Measurements from ENCODE around the gene FTSJ1.
"Not testable (repeated sequence)": the region's sequence is repeated elsewhere in the genome, so short reads cannot be mapped to it uniquely, and the experiment has no call there.

Gene FTSJ1

DNA sequence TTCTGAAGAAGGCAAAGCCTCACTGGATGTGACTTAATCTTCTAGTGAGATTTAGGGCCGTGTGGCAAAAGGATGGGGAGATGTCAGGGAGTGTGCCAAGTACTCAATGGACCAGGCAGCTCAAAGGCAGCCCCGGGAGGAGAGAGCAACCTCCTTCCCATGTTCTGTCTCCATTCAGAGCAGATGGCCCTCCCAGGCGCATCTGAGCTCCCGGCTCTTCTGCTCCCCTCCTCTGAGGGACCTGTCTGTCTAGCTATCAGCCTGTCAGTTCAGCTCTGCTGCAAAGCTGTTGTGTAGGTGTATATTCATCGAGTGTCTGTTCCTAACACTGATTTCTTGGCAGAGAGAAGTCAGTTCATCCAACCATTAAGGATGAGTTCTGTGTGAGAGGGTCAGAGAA is 21.9 kb downstream of the FTSJ1 start:
- DNase-seq (ENCODE audit: low spot score): no peak

DNA sequence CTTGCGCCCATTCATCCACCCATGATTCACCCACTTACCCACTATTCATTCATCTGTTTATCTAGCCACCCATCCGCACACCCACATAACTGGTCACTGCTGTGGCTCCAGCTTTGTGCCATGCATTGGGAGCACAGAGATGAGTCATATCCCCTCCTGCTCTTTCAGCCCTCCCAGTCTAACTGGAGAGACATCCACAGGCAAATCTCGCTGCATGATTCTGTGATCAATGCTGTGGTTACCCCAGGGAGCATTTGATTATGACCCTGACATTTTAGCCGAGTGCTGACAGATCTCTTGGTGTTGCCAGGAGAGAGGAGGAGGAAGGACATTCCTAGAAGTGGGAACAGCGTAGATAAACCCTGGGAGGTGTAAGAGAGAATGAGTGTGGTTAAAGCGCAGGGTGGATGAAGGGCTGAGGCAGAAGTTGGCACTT is 22.4 kb downstream of the FTSJ1 start:
- DNase-seq (ENCODE audit: low spot score): no peak

DNA sequence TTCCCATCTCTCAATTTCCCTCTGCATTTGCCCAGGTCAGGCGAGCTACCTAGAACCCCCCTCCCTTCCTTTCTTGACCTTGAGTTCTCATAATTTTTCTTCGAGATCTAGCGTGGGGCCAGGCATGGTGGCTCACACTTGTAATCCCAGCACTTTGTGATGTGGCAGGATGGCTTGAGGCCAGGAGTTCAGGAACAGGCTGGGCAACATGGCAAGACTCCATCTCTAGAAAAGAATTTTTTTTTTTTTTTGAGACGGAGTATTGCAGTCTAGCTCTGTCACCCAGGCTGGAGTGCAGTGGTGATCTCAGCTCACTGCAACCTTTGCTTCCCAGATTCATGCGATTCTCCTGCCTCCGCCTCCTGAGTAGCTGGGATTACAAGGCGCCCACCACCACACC is 28.3 kb downstream of the FTSJ1 start:
- DNase-seq (ENCODE audit: low spot score): no peak

DNA sequence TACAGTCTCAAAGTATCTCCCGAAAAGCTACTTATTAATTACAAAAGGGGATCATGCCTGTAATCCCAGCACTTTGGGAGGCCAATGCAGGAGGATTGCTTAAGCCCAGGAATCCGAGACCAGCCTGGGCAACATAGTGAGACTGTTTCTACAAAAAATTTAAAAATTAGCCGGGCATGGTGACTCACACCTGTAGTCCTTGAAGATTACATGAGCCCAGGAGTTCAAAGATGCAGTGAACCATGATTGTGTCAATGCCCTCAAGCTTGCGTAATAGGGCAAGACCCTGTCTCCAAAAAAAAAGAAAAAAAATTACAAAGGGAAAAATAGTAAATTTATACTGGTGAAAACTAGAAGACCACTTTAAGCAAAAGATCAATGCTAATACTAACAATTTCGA is 29.5 kb downstream of the FTSJ1 start:
- no peak for DNase-seq (ENCODE audit: low spot score)

DNA sequence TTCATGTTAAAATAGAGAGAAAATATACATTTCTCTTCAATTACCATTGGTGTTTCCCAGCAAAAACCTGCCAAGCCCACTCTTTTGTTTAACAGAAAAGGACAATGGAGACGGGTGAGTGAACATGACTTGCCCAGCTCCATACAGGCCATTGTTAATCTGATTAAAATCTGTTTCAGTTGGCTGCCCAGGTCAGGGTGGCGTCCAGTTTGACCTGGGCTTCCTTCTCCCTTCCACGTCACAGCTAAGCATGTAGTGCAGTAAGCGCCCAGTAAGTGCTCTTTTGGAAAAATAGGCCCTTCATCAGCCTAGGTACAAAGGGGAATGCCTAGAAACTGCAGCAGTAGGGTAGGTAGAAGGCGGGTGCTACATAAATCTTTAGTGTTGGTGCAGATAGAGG is 31.2 kb downstream of the FTSJ1 start:
- DNase-seq (ENCODE audit: low spot score): no peak

DNA sequence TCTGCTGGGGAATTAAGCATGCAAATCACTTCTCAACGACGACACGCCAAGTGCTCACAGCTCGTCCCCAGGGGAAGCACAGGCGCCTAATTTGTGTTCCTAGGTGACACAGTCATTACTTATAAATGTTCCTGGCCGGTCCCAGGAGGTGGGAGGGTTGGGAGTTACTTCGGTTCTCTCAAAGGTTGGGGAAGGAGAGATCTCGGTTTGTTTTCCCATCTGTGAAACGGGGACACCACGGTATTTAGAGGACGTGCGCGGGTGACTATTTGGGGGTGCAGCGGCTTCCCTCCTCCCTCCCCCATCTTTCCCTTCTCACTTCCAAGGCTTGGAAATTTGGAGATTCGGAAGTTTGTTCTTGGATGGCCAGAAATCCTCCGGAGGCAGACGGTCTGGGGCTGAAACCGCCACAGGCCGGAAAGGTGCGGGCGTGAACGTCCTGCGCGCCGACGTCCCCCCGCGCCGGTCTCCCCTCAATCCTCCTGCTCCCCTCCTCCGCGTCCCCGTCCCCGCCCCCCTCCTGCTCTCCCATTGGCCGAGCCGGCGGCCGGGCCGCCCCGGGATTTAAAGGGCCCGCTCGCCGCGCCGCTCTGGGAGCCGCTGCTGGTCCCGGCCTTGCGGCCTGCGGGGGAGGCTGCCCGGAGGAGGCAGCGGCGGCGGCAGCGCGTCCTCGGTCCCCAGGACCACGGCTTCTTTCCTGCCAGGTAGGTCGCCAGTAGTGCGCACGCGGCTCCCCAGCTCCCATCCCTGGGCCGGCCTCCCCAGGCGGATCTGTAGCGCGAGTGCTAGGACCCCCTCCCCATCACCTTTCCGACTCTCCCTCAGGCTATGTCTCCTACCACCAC is 32.6 kb downstream of the FTSJ1 start, which contains the start of gene PORCN:
Gene PORCN (plus strand): TSS at position 593 of the 845 bp plus-strand sequence. CDS start 829 bp downstream, outside the sequence.
- peak; percentile 77 for DNase-seq (ENCODE audit: low spot score)

DNA sequence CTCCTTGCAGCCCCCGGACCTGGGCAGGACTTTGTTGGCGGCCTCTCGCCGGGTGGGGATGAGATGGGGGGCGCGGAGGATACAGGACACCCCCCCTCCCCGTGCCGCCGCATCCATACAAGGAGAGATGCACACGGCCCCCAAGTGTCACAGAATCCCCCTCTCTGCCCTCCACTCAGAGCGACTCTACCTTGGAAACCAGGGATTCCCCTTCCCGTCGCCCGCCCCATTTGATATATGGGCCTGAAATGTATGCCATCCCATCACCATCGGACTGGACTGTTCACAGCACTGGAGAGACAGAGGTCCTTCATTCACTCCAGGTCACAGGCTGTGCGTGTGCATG is 33.2 kb downstream of the FTSJ1 start:
- DNase-seq (ENCODE audit: low spot score): no peak

DNA sequence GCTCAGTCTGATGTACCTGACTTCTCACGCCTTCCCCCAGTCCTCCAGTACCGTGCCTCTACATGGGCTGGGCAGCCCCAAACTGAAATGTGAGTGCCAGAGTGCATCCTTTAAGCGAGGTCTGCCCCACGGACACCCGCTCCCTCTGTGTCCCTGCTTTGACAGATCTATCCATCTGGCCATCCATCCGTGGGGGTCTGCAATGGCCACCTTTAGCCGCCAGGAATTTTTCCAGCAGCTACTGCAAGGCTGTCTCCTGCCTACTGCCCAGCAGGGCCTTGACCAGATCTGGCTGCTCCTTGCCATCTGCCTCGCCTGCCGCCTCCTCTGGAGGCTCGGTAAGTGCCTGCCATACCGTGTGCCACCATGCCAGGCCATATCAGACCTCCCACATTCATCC is 33.6 kb downstream of the FTSJ1 start:
- DNase-seq (ENCODE audit: low spot score): no peak

DNA sequence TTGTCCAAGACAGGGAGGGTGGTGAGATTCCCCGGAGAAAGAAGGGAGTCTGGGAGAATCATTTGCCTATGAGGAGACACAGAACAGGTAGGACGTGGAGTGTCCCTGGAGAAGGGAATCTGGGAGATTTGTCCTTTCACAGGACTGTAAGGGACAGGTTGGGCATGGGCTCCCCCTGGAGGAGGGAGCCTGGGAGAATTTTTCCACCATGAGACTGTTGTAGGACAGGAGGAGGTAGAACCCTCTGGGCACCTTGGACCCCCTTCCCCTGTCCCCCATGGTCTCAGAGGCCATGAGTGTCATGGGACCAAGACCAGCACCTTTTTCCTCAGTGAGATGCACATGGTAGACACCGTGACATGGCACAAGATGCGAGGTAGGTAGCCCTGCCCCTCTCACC is 35.6 kb downstream of the FTSJ1 start:
- DNase-seq (ENCODE audit: low spot score): no peak

DNA sequence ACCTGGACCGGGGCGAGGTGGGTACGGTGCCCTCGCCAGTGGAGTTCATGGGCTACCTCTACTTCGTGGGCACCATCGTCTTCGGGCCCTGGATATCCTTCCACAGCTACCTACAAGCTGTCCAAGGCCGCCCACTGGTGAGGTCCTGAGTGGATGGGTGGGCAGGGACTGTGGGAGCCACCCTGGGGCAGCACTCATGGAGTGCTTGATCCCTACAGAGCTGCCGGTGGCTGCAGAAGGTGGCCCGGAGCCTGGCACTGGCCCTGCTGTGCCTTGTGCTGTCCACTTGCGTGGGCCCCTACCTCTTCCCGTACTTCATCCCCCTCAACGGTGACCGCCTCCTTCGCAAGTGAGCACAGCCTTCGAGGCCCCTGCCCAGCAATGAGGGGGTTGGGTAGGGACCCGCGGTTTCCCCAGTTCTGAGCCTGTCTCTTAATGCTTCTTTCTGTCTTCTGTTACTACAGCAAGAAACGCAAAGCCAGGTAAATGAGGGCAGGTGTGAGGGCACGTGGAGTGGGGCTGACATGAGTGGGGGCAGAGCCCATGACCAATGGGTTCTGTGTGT is 36.5 kb downstream of the FTSJ1 start:
- DNase-seq (ENCODE audit: low spot score): no peak

DNA sequence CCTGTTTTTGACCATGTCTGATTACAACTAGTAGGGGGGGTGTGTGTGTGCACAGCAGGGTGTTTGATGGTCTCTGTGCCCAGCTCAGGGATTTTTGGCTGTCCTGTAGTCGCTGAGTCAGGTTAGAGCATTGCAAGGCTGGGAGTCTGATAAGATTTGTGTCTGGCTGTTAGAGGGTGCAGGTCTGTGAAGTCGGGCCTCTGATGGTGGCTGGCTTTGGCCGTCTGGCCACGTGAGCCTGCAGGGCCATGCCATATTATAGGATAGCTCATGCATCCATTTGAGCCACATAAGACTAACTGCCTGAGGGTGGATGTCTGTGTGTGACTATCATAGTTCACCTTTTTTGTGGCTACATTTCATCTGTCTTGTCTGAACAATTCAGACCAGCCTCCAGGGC is 37.7 kb downstream of the FTSJ1 start:
- no peak for DNase-seq (ENCODE audit: low spot score)

DNA sequence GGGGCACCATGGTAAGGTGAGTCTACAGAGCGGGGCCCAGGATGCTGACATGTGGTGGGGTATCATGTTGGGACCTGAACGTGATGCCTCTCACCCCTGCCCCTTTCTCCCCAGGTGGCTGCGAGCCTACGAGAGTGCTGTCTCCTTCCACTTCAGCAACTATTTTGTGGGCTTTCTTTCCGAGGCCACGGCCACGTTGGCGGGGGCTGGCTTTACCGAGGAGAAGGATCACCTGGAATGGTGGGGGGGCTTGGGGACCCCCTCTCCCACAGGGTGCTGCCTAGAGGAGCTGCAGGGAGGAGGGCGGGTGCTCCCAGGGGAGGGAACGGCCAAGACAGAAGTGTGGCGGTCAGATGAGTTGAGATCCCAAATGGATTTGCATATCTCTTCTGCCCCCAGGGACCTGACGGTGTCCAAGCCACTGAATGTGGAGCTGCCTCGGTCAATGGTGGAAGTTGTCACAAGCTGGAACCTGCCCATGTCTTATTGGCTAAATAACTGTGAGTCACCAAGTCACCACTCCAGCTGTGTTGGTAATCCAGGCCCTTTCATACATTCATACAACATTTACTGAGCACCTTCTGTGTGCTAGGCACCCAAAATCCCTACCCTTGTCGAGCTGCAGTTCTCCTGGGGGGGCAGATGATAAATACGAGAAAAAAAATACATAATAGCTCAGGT is 38.3 kb downstream of the FTSJ1 start:
- no peak for DNase-seq (ENCODE audit: low spot score)

DNA sequence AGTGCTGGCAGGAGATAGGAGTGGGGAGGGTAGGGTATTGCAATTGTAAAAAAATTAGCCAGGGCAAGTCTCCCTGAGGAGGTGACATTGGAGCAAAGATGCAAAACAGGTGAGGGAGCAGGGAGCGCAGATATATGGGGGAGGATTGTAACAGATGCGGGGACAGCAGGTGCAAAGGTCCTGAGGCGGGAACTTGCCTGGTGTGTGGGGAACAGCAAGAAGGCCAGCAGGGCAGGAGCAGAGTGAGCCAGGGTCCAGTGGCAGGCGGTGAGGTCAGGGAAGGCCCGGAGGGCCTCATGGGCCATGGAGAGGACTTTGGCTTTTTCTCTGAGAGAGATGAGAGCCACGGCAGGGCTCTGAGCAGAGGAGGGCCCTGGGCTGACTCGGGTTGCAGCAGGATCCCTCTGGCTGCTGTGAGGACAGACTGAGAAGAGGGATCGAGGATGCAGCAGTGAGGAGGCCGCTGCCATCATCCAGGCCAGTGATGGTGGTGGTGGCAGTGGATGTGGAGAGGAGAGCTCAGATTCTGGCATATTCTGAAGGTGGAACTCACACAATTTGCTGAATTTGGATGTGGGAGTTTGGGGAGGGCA is 39.0 kb downstream of the FTSJ1 start:
- DNase-seq (ENCODE audit: low spot score): no peak

DNA sequence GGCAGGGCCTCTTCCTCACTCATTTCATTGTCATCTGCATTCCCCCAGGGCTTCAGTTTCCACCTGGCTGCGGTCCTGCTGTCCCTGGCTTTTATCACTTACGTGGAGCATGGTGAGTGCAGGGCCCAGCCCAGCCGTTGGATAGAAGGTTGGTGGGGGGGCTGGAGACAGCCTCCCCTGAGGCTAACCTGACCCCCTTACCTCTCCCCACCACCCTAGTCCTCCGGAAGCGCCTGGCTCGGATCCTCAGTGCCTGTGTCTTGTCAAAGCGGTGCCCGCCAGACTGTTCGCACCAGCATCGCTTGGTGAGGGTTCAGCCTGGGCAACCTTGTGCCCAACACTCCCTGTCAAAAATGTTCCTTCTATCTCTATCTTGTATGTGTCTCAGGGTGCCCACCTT is 39.8 kb downstream of the FTSJ1 start:
- no peak for DNase-seq (ENCODE audit: low spot score)

DNA sequence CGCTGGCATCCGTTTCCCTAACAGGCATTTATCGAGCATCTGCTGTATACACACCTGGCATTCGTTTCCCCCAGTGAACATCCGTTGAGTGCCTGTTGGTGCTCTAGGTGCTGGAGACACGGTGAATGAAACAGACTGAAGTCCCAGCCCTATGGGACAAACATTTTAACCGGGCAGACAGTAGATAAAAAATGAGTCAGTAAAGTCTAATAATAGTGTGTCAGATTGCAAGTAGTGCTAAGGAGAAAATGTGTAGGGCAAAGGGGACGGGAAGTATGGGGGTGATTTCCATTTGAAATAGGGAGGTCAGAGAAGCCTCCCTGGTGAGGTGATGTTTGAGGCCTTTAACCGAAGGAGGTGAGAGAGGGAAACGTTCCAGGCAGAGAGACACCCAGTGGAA is 40.3 kb downstream of the FTSJ1 start:
- DNase-seq (ENCODE audit: low spot score): no peak

DNA sequence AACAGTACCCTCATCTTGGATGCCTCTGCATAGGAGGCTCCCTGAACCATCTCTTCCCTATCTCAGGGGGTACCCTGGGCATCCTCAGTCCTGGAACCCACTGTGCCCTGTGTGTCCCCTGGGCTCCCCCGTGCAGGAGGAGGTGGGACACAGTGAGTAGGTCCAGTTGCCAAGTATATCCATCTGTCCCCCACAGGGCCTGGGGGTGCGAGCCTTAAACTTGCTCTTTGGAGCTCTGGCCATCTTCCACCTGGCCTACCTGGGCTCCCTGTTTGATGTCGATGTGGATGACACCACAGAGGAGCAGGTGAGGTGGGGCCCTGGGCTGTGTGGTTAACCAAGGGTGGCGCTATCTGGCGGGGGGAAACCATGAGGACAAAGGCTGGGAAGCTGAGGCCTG is 41.0 kb downstream of the FTSJ1 start:
- DNase-seq (ENCODE audit: low spot score): no peak

DNA sequence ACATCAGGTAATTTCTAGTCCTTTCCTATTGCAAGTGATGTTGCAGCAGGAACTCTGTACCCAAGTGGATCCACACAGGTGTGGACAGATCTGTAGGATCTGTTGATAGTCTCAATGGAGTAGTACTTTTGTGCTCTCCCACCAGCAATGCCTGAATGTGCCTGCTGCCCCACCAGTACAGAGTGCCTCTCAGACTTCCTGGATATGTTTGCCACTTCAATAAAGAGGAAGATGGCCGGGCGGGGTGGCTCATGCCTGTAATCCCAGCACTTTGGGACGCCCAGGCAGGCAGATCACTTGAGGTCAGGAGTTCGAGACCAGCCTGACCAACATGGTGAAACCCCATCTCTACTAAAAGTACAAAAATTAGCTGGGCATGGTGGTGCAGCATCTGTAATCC is 43.5 kb downstream of the FTSJ1 start:
- DNase-seq (ENCODE audit: low spot score): not testable (repeated sequence)

DNA sequence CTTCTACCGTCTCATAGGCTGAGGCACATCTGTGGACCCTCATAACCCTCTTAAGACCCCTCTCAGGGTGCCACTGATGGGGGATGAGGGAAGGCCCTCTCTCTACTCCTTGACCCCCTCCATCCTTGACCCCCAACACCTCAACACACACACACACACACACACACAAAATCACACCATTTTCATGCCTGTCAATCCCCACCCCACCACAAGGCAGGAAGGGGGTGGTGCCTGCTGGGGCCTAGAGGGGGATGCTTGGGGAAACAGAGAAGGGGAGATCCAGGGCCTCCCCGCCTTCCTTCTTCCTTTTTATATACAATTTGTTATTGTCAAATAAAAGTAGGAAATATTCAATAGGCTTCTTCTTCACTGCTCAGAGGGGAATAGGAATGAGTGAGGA is 44.5 kb downstream of the FTSJ1 start:
- DNase-seq (ENCODE audit: low spot score): no peak

DNA sequence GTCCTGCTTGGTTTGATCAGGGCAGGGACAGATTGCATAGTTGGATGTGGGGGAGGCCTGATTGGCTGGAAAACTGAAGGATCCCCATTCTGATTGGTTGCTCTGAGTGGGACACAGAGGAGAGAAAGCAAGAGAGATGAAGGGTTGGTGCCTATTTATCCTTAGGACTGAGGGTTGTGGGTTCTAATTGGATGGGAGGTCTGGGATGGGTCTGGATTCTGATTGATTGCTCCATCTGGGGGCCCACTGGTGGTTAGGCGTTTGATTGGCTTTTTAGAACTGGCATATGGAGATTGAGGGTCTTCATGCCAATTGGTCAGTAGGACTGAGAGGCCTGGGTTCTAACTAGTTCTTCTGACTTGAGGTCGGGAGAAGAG is 45.0 kb downstream of the FTSJ1 start:
- no peak for DNase-seq (ENCODE audit: low spot score)

DNA sequence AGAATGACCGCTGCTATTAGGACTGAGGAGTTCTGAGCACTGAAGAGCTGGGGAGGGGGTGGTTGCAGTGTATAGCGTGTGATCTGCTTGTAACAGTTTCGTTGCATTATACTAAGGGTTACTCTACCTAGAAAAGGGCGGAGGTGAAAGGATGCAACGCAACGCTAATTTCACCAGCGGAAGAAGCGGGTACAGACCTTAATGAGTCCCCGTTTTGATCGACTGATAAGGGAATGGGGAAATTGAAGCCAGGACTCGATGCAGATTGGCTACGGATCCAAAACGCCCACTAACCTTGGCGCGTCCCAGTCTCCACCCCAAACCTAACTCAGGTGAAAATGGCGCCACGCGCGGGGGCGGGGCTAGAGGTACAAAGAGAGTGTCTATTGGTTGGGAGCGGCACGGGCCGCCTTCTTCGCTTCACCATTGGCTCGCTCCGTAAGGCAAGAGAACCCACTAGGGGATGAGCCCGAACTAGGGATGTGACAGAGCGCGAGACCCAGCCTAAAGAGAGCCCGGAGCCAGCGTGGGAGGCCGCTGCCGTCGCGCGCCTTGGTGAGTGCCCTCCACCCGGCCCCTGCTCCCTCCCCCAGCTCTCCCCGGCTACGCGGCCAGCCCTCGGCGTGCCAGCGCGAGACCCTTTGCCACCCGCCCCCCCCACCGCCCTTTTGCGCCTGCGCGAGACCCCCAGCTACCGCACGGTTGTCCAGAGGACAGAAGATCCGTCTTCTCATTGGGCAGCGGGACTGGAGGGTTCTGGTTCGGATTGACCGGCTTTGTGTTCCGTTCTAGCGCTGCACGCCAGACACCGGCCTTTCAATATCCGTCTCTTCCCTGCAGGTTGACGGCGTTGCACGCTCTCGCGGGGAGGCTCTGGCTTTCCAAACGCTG is 45.6 kb downstream of the FTSJ1 start, which contains the start of gene EBP:
Gene EBP (plus strand): TSS at position 456 of the 891 bp plus-strand sequence. CDS start 1,964 bp downstream, outside the sequence.
- DNase-seq (ENCODE audit: low spot score): peak; percentile 92

DNA sequence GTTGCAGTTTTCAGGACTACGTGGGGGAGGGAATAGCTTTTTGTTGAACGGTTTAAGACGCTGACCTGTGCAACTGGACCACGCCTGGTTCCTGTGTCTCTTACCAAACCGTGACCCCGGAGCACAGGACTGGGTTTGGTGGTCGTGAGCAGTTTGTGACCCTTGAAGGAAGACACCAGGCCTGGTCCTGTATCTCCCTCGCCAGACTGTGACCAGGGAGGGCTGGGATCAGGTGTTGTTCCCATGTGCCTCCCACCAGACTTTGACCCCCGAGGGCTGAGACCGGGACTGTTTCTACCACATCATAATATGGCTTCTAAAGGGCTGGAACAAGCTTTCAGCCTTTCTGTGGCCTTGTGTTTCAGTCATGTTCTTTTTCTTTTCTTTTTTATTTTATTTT is 46.3 kb downstream of the FTSJ1 start:
- DNase-seq (ENCODE audit: low spot score): no peak

DNA sequence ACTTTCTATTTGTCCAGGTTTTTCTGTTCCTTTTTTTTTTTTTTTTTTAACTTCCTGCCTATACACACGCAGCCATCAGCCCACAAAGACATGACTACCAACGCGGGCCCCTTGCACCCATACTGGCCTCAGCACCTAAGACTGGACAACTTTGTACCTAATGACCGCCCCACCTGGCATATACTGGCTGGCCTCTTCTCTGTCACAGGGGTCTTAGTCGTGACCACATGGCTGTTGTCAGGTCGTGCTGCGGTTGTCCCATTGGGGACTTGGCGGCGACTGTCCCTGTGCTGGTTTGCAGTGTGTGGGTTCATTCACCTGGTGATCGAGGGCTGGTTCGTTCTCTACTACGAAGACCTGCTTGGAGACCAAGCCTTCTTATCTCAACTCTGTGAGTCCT is 47.7 kb downstream of the FTSJ1 start:
- no peak for DNase-seq (ENCODE audit: low spot score)

All from germinal center (tissue), 1 donor.